ENCODE measurements around the gene DNM2. TPM values are rescaled to one million over a fixed set of nuclear protein-coding genes. Genes with fewer than 3 reads are reported as not detected.

DNM2 gene
- total and polyA plus RNA-seq, 7 donors, result 70.6 to 149 (median 122) TPM

DNA sequence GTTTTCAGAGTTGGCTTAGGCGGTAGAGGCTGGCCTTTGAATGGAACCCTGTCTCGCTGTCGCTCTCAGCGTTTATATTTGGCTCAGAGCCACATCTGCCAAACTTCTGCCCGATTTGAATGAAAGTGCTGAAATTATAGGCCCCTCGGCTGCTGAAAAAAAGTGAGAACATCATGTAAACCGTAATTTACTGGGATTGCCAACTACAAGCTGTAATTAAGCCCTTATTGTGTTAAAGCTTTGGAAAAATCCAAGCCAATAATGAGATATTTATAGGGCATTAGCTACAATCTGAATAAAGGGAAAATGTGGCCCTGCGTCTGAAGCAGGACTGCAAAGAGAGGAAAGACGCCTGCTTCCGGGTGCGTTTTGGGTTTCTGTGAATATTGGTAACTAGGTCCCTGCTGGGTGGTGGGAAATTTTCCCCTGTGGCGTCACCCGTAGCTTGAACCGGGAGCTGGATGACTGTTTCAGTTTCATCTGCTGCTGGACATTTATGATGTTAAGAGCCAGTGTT lies 9.9 kb downstream of the DNM2 start:
- Histone ChIP-seq H3K27me3 (ENCODE audit: insufficient read depth in 3 of 3, low read length in 2 of 3) (no peaks in the 10 kb centered on the region), H3K4me3 (no peak overlapping the region), H3K9me3 (no peaks in the 10 kb centered on the region), H3K27ac (no peak overlapping the region), H3K36me3 (ENCODE audit: insufficient read depth in 1 of 2, low read depth in 1 of 2) (no peaks in the 10 kb centered on the region), H3K4me1 (peaks cover 26% of the 10 kb centered on the region)
- DNase-seq, result no peak
- TF ChIP-seq, protein P1, sequence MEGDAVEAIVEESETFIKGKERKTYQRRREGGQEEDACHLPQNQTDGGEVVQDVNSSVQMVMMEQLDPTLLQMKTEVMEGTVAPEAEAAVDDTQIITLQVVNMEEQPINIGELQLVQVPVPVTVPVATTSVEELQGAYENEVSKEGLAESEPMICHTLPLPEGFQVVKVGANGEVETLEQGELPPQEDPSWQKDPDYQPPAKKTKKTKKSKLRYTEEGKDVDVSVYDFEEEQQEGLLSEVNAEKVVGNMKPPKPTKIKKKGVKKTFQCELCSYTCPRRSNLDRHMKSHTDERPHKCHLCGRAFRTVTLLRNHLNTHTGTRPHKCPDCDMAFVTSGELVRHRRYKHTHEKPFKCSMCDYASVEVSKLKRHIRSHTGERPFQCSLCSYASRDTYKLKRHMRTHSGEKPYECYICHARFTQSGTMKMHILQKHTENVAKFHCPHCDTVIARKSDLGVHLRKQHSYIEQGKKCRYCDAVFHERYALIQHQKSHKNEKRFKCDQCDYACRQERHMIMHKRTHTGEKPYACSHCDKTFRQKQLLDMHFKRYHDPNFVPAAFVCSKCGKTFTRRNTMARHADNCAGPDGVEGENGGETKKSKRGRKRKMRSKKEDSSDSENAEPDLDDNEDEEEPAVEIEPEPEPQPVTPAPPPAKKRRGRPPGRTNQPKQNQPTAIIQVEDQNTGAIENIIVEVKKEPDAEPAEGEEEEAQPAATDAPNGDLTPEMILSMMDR (IDR thresholded peaks at IDR 0.05), result no peak
- WGBS, 3 donors, result 69 to 78% (median 73%) methylated on average over 14 of the region's 14 CpGs
- no peak for ATAC-seq
- intact Hi-C loops (cut with DNase I), result no loop called here

DNA sequence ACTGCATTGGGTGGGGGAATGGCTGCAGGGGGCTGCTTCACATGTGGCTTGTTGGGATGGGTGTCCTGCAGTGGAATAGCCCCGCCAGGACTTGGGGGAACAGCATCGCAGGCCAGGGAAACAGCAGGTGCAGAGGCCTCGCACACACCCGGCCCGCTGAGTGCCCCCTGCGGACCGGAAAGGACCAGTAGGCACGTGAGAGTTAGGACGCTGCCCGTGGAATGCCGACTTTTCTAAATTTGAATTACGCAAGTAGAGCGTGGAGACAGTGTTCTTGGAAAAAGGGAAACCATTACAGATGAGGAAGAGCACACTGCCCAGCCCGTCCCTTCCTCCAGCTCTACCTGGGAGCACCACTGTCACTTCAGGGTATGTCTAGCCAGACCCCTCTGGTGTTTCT lies 11.5 kb downstream of the DNM2 start:
- Histone ChIP-seq H3K27ac (no peak overlapping the region), H3K9me3 (no peaks in the 10 kb centered on the region), H3K4me3 (no peak overlapping the region), H3K27me3 (ENCODE audit: insufficient read depth in 3 of 3, low read length in 2 of 3) (no peaks in the 10 kb centered on the region), H3K4me1 (peaks cover 25% of the 10 kb centered on the region), H3K36me3 (ENCODE audit: insufficient read depth in 1 of 2, low read depth in 1 of 2) (no peaks in the 10 kb centered on the region)
- intact Hi-C loops (cut with DNase I), result no loop called here
- TF ChIP-seq, protein P1 (IDR thresholded peaks at IDR 0.05), result no peak
- no peak for DNase-seq
- WGBS, 3 donors, result 81 to 92% (median 87%) methylated on average over 14 of the region's 14 CpGs
- no peak for ATAC-seq

DNA sequence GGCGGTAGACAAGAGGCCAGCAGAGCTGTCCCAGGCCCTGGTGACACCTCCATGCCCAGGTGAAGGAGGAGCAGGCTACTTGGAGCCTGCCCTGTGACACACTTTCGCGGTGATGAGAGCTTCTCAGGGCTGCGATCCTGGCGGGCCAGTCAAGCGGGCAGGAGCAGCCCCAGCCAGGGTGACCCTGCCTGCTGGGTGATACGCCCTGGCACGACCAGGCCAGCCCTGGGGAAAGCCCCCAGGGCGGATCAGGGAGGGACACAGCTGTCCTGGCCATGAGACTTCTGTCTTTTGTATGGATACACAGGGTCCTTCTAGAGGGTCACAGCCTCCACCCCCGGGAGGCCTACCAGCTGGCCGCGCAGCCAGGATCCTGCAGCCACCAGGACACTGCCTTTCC lies 13.1 kb downstream of the DNM2 start:
- Histone ChIP-seq H3K4me3 (no peak overlapping the region), H3K27me3 (ENCODE audit: insufficient read depth in 3 of 3, low read length in 2 of 3) (no peaks in the 10 kb centered on the region), H3K36me3 (ENCODE audit: insufficient read depth in 1 of 2, low read depth in 1 of 2) (no peaks in the 10 kb centered on the region), H3K27ac (no peak overlapping the region), H3K9me3 (no peaks in the 10 kb centered on the region), H3K4me1 (peaks cover 18% of the 10 kb centered on the region)
- DNase-seq, result no peak
- intact Hi-C loops (cut with DNase I), result no loop called here
- TF ChIP-seq, protein P1 (IDR thresholded peaks at IDR 0.05), result no peak
- WGBS, 3 donors, result 75 to 86% (median 80%) methylated on average over 12 of the region's 12 CpGs
- peak in 2 of 4 donors; percentile 20 to 29 for ATAC-seq

DNA sequence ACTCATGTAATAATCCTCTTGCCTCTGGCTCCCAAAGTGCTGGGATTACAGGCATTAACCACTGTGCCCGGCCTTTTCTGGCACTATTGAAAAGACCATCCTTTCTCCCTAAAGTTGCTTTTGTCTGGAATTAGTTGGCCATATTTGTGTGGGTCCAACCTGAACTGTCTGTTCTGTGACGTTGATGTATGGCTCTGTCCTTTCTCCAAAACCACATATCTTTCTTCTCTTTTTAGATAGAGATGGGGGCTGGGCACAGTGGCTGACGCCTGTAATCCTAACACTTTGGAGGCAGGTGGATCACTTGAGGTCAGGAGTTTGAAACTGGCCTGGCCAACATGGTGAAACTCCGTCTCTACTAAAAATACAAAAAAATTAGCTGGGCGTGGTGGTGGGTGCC lies 17.9 kb downstream of the DNM2 start:
- Histone ChIP-seq H3K36me3 (ENCODE audit: insufficient read depth in 1 of 2, low read depth in 1 of 2) (no peaks in the 10 kb centered on the region), H3K9me3 (no peaks in the 10 kb centered on the region), H3K27me3 (ENCODE audit: insufficient read depth in 3 of 3, low read length in 2 of 3) (no peaks in the 10 kb centered on the region), H3K27ac (no peak overlapping the region), H3K4me1 (peaks cover 8% of the 10 kb centered on the region), H3K4me3 (no peak overlapping the region)
- DNase-seq (no peak), ATAC-seq (no peak)
- TF ChIP-seq, protein P1 (IDR thresholded peaks at IDR 0.05), result no peak
- intact Hi-C loops (cut with DNase I), result no loop called here
- 70 to 87% (median 86%) methylated on average over 5 of the region's 5 CpGs for WGBS, 3 donors

DNA sequence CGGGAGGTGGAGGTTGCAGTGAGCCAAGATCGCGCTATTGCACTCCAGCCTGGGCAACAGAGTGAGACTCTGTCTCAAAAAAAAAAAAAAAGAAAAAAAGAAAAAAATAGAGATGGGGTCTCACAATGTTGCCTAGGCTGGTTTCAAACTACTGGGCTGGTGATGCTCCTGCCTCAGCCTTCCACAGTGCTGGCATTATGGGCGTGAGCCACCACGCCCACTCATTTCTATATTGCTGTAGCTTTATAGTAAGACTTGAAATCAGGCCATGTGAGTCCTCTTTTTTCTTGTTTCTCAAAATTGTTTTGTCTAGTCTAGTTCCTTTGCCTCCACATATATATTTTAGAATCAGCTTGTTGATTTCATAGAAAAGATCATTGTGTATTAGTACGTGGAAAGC lies 18.3 kb downstream of the DNM2 start:
- no peaks in the 10 kb centered on the region for H3K27me3 ChIP-seq (ENCODE audit: insufficient read depth in 3 of 3, low read length in 2 of 3)
- 90 to 95% (median 93%) methylated on average over 6 of the region's 6 CpGs for WGBS, 3 donors
- intact Hi-C loops (cut with DNase I), result no loop called here
- TF ChIP-seq, protein P1 (IDR thresholded peaks at IDR 0.05), result no peak
- DNase-seq, result no peak
- H3K27ac ChIP-seq, result no peak overlapping the region
- H3K9me3 ChIP-seq, result no peaks in the 10 kb centered on the region
- H3K4me3 ChIP-seq, result no peak overlapping the region
- peaks cover 5% of the 10 kb centered on the region for H3K4me1 ChIP-seq
- H3K36me3 ChIP-seq (ENCODE audit: insufficient read depth in 1 of 2, low read depth in 1 of 2), result no peaks in the 10 kb centered on the region
- no peak for ATAC-seq
